ENCODE results near the gene ASGR1. TPM values are rescaled to one million over a fixed set of nuclear protein-coding genes. Genes with fewer than 3 reads are reported as not detected.
"Not testable (repeated sequence)": the region's sequence is repeated elsewhere in the genome, so short reads cannot be mapped to it uniquely, and the experiment has no call there.

Gene ASGR1
- polyA plus RNA-seq, 2 donors = 0.84 to 2.0 TPM

- Histone ChIP-seq H3K4me1 (ENCODE audit: control insufficient read depth in 2 of 2, insufficient read depth in 2 of 2, low read length in 1 of 2) (no peaks in the 10 kb centered on the region), H3K27me3 (ENCODE audit: control insufficient read depth in 1 of 2, insufficient read depth in 2 of 2, low read length in 2 of 2) (no peaks in the 10 kb centered on the region), H3K9me3 (ENCODE audit: control insufficient read depth in 2 of 2, insufficient read depth in 1 of 2, low read depth in 1 of 2, low read length in 1 of 2) (no peaks in the 10 kb centered on the region), H3K36me3 (ENCODE audit: control insufficient read depth in 2 of 2, insufficient read depth in 2 of 2, low read length in 1 of 2) (no peaks in the 10 kb centered on the region), H3K4me3 (ENCODE audit: low read depth in 1 of 2, low read length in 2 of 2) (no peak overlapping the region), H3K27ac (ENCODE audit: low read depth in 2 of 2, low read length in 1 of 2) (no peak overlapping the region)
- WGBS, 2 donors = 56 to 57% methylated on average over 11 of the region's 11 CpGs
Measured at GRCh38 chr17:7130621-7131422, 48.3 kb downstream of the ASGR1 start.

GRCh38 chr17:7129311-7129710, 49.9 kb downstream of the ASGR1 start:
- 88 to 90% methylated on average over 8 of the region's 8 CpGs for WGBS, 2 donors

GRCh38 chr17:7128160-7128559, 51.0 kb downstream of the ASGR1 start:
- Histone ChIP-seq H3K4me1 (ENCODE audit: control insufficient read depth in 2 of 2, insufficient read depth in 2 of 2, low read length in 1 of 2) (peaks cover 0 to 3% of the 10 kb centered on the region in 2 donors), H3K4me3 (ENCODE audit: low read depth in 1 of 2, low read length in 2 of 2) (no peak overlapping the region), H3K27me3 (ENCODE audit: control insufficient read depth in 1 of 2, insufficient read depth in 2 of 2, low read length in 2 of 2) (no peaks in the 10 kb centered on the region), H3K27ac (ENCODE audit: low read depth in 2 of 2, low read length in 1 of 2) (no peak overlapping the region), H3K9me3 (ENCODE audit: control insufficient read depth in 2 of 2, insufficient read depth in 1 of 2, low read depth in 1 of 2, low read length in 1 of 2) (no peaks in the 10 kb centered on the region), H3K36me3 (ENCODE audit: control insufficient read depth in 2 of 2, insufficient read depth in 2 of 2, low read length in 1 of 2) (no peaks in the 10 kb centered on the region)
- 58 to 67% methylated on average over 5 of the region's 5 CpGs for WGBS, 2 donors

More at GRCh38 chr17:7129311-7129710, 49.9 kb downstream of the ASGR1 start:
- Histone ChIP-seq H3K4me3 (ENCODE audit: low read depth in 1 of 2, low read length in 2 of 2) (no peak overlapping the region), H3K4me1 (ENCODE audit: control insufficient read depth in 2 of 2, insufficient read depth in 2 of 2, low read length in 1 of 2) (no peaks in the 10 kb centered on the region), H3K36me3 (ENCODE audit: control insufficient read depth in 2 of 2, insufficient read depth in 2 of 2, low read length in 1 of 2) (no peaks in the 10 kb centered on the region), H3K9me3 (ENCODE audit: control insufficient read depth in 2 of 2, insufficient read depth in 1 of 2, low read depth in 1 of 2, low read length in 1 of 2) (no peaks in the 10 kb centered on the region), H3K27me3 (ENCODE audit: control insufficient read depth in 1 of 2, insufficient read depth in 2 of 2, low read length in 2 of 2) (no peaks in the 10 kb centered on the region), H3K27ac (ENCODE audit: low read depth in 2 of 2, low read length in 1 of 2) (no peak overlapping the region)

DNA sequence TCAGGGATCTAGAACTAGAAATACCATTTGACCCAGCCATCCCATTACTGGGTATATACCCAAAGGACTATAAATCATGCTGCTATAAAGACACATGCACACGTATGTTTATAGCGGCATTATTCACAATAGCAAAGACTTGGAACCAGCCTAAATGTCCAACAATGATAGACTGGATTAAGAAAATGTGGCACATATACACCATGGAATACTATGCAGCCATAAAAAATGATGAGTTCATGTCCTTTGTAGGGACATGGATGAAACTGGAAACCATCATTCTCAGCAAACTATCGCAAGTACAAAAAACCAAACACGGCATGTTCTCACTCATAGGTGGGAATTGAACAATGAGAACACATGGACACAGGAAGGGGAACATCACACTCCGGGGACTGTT, 51.7 kb downstream of the ASGR1 start:
- not testable (repeated sequence) for H3K9me3 ChIP-seq (ENCODE audit: control insufficient read depth in 2 of 2, insufficient read depth in 1 of 2, low read depth in 1 of 2, low read length in 1 of 2); H3K36me3 ChIP-seq (ENCODE audit: control insufficient read depth in 2 of 2, insufficient read depth in 2 of 2, low read length in 1 of 2); H3K27me3 ChIP-seq (ENCODE audit: control insufficient read depth in 1 of 2, insufficient read depth in 2 of 2, low read length in 2 of 2); H3K4me1 ChIP-seq (ENCODE audit: control insufficient read depth in 2 of 2, insufficient read depth in 2 of 2, low read length in 1 of 2); H3K27ac ChIP-seq (ENCODE audit: low read depth in 2 of 2, low read length in 1 of 2); H3K4me3 ChIP-seq (ENCODE audit: low read depth in 1 of 2, low read length in 2 of 2)
- WGBS, 2 donors = 90 to 93% methylated on average over 5 of the region's 5 CpGs

- not testable (repeated sequence) for H3K9me3 ChIP-seq (ENCODE audit: control insufficient read depth in 2 of 2, insufficient read depth in 1 of 2, low read depth in 1 of 2, low read length in 1 of 2); H3K36me3 ChIP-seq (ENCODE audit: control insufficient read depth in 2 of 2, insufficient read depth in 2 of 2, low read length in 1 of 2); H3K27ac ChIP-seq (ENCODE audit: low read depth in 2 of 2, low read length in 1 of 2); H3K4me3 ChIP-seq (ENCODE audit: low read depth in 1 of 2, low read length in 2 of 2); H3K27me3 ChIP-seq (ENCODE audit: control insufficient read depth in 1 of 2, insufficient read depth in 2 of 2, low read length in 2 of 2); H3K4me1 ChIP-seq (ENCODE audit: control insufficient read depth in 2 of 2, insufficient read depth in 2 of 2, low read length in 1 of 2)
- WGBS, 2 donors = 81 to 84% methylated on average over 12 of the region's 12 CpGs
Measured at GRCh38 chr17:7126386-7126785, 52.8 kb downstream of the ASGR1 start.

DNA sequence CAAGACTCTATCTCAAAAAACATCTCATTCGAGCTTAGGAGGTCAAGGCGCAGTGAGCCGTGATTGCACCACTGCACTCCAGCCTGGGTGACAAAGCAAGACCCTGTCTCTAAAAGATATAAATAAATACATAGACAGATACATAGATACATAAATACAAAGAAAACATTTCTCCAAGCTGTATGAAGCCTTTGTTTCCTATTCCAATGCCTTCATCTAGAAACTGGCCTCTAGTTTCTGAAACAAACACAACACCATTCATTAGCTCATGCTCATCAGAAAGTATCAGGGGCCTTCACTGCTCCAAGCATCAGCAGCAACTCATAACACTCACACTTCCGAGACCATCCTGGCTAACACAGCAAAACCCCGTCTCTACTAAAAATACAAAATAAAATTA, 54.2 kb downstream of the ASGR1 start:
- WGBS, 2 donors = 88 to 90% methylated on average over 5 of the region's 5 CpGs
- Histone ChIP-seq H3K4me1 (ENCODE audit: control insufficient read depth in 2 of 2, insufficient read depth in 2 of 2, low read length in 1 of 2) (peaks cover 0 to 4% of the 10 kb centered on the region in 2 donors), H3K27me3 (ENCODE audit: control insufficient read depth in 1 of 2, insufficient read depth in 2 of 2, low read length in 2 of 2) (no peaks in the 10 kb centered on the region), H3K4me3 (ENCODE audit: low read depth in 1 of 2, low read length in 2 of 2) (no peak overlapping the region), H3K27ac (ENCODE audit: low read depth in 2 of 2, low read length in 1 of 2) (no peak overlapping the region), H3K9me3 (ENCODE audit: control insufficient read depth in 2 of 2, insufficient read depth in 1 of 2, low read depth in 1 of 2, low read length in 1 of 2) (no peaks in the 10 kb centered on the region), H3K36me3 (ENCODE audit: control insufficient read depth in 2 of 2, insufficient read depth in 2 of 2, low read length in 1 of 2) (no peaks in the 10 kb centered on the region)

DNA sequence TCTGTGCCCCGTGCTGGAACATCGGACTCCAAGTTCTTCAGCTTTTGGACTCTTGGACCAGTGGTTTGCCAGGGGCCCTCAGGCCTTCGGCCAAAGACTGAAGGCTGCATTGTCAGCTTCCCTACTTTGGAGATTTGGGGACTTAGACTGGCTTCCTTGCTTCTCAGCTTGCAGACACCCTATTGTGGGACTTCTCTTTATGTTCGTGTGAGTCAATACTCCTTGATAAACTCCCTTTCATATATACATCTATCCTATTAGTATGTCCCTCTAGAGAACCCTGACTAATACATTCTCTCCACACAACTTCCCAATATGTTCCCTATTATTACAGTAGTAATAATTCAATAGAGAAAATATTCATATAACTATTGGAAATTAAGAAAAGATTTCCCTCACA, 55.3 kb downstream of the ASGR1 start:
- Histone ChIP-seq H3K27ac (ENCODE audit: low read depth in 2 of 2, low read length in 1 of 2) (no peak overlapping the region), H3K9me3 (ENCODE audit: control insufficient read depth in 2 of 2, insufficient read depth in 1 of 2, low read depth in 1 of 2, low read length in 1 of 2) (no peaks in the 10 kb centered on the region), H3K36me3 (ENCODE audit: control insufficient read depth in 2 of 2, insufficient read depth in 2 of 2, low read length in 1 of 2) (no peaks in the 10 kb centered on the region), H3K4me1 (ENCODE audit: control insufficient read depth in 2 of 2, insufficient read depth in 2 of 2, low read length in 1 of 2) (peaks cover 0 to 4% of the 10 kb centered on the region in 2 donors), H3K27me3 (ENCODE audit: control insufficient read depth in 1 of 2, insufficient read depth in 2 of 2, low read length in 2 of 2) (no peaks in the 10 kb centered on the region), H3K4me3 (ENCODE audit: low read depth in 1 of 2, low read length in 2 of 2) (no peak overlapping the region)
- 92 to 93% methylated on average over 4 of the region's 4 CpGs for WGBS, 2 donors

Other genes starting within 250 kb of the ASGR1 start
- gene ALOX12, start 183.3 kb downstream of the ASGR1 start, polyA plus RNA-seq = 10 to 100 TPM; 54.4 to 66.5 TPM
- gene RNASEK, start 166.7 kb downstream of the ASGR1 start, polyA plus RNA-seq = 100 to 1,000 TPM; 216 to 253 TPM
- 1 to 10 TPM; 1.5 to 1.8 TPM for gene BCL6B, start 156.3 kb downstream of the ASGR1 start, polyA plus RNA-seq
- gene SLC16A13, start 143.4 kb downstream of the ASGR1 start, polyA plus RNA-seq = 1 to 10 TPM; 4.8 TPM
- 1 to 10 TPM; 1.9 to 2.3 TPM for gene SLC16A11, start 135.3 kb downstream of the ASGR1 start, polyA plus RNA-seq
- gene CLEC10A, start 99.1 kb downstream of the ASGR1 start, polyA plus RNA-seq = 1 to 10 TPM; 1.7 to 6.0 TPM
- gene ASGR2, start 64.5 kb downstream of the ASGR1 start, polyA plus RNA-seq = under 1 TPM; 0.24 to 1.00 TPM
- gene DLG4, start 40.5 kb upstream of the ASGR1 start, polyA plus RNA-seq = 10 to 100 TPM in 1 of 2 donors, 1 to 10 TPM in 1; 3.2 to 11.8 TPM
- gene ACADVL, start 40.6 kb upstream of the ASGR1 start, polyA plus RNA-seq = 100 to 1,000 TPM; 484 to 979 TPM
- gene DVL2, start 55.1 kb upstream of the ASGR1 start, polyA plus RNA-seq = 10 to 100 TPM; 20.8 to 32.2 TPM
- 10 to 100 TPM; 22.4 to 29.6 TPM for gene PHF23, start 60.1 kb upstream of the ASGR1 start, polyA plus RNA-seq
- gene GABARAP, start 63.1 kb upstream of the ASGR1 start, polyA plus RNA-seq = 100 to 1,000 TPM; 354 to 393 TPM
- 10 to 100 TPM; 42.4 to 58.5 TPM for gene CTDNEP1, start 72.4 kb upstream of the ASGR1 start, polyA plus RNA-seq
- gene ELP5, start 72.8 kb upstream of the ASGR1 start, polyA plus RNA-seq = 10 to 100 TPM; 14.7 to 39.0 TPM
- 100 to 1,000 TPM; 271 to 275 TPM for gene CLDN7, start 83.1 kb upstream of the ASGR1 start, polyA plus RNA-seq
- gene SLC2A4, start 102.3 kb upstream of the ASGR1 start, polyA plus RNA-seq = 1 to 10 TPM; 5.4 to 7.6 TPM
- 10 to 100 TPM in 1 of 2 donors, 1 to 10 TPM in 1; 2.8 to 13.0 TPM for gene YBX2, start 115.3 kb upstream of the ASGR1 start, polyA plus RNA-seq
- 100 to 1,000 TPM; 597 to 599 TPM for gene EIF5A, start 128.3 kb upstream of the ASGR1 start, polyA plus RNA-seq
- gene GPS2, start 136.0 kb upstream of the ASGR1 start, polyA plus RNA-seq = 10 to 100 TPM; 54.5 to 56.5 TPM
- 10 to 100 TPM; 15.7 to 32.1 TPM for gene NEURL4, start 150.0 kb upstream of the ASGR1 start, polyA plus RNA-seq
- 1 to 10 TPM; 5.3 to 9.7 TPM for gene ACAP1, start 157.2 kb upstream of the ASGR1 start, polyA plus RNA-seq
- gene KCTD11, start 172.8 kb upstream of the ASGR1 start, polyA plus RNA-seq = 10 to 100 TPM; 39.3 to 75.9 TPM
- under 1 TPM in 1 of 2 donors, not detected in 1; 0.18 TPM for gene TMEM95, start 175.8 kb upstream of the ASGR1 start, polyA plus RNA-seq
- gene TNK1, start 201.7 kb upstream of the ASGR1 start, polyA plus RNA-seq = 1 to 10 TPM; 6.1 to 9.3 TPM
- gene PLSCR3, start 215.2 kb upstream of the ASGR1 start, polyA plus RNA-seq = 10 to 100 TPM; 24.7 to 31.0 TPM
- gene TMEM256, start 224.7 kb upstream of the ASGR1 start, polyA plus RNA-seq = 100 to 1,000 TPM; 105 to 158 TPM
- gene NLGN2, start 228.5 kb upstream of the ASGR1 start, polyA plus RNA-seq = 1 to 10 TPM; 4.2 to 5.5 TPM
- not detected for gene SPEM1, start 241.0 kb upstream of the ASGR1 start, polyA plus RNA-seq
- gene SPEM2, start 246.2 kb upstream of the ASGR1 start, polyA plus RNA-seq = not detected
- not detected for gene SPEM3, start 249.5 kb upstream of the ASGR1 start, polyA plus RNA-seq